Smooth muscle cell (in vitro differentiated cells): ENCODE measurements around the gene SLC46A2. TPM values are rescaled to one million over a fixed set of nuclear protein-coding genes. Genes with fewer than 3 reads are reported as not detected.

Experiments
- DNase-seq: peaks from one replicate; lab custom pipeline; 2025; ENCODE audit not compliant: unreplicated experiment; lab: John Stamatoyannopoulos, UW
- H2AFZ ChIP-seq: fragments of 200-600 bp; sonication (generic); 2 replicates; pipeline ENCODE4 v1.6.0; 2016; ENCODE audit warnings: antibody characterized with exemption, low read depth, mild to moderate bottlenecking
- H3F3A ChIP-seq: fragments of 200-600 bp; sonication (generic); 2 replicates; pipeline ENCODE4 v1.6.0; 2017; ENCODE audit warnings: antibody characterized with exemption, low read depth
- H3K27ac ChIP-seq: fragments of 200-600 bp; sonication (generic); 2 replicates; pipeline ENCODE4 v1.5.1; 2016; ENCODE audit warnings: low read depth, mild to moderate bottlenecking
- H3K27me3 ChIP-seq: fragments of 200-600 bp; sonication (generic); 2 replicates; pipeline ENCODE4 v1.6.1; 2016; ENCODE audit warnings: low read depth, mild to moderate bottlenecking
- H3K36me3 ChIP-seq: fragments of 200-600 bp; sonication (generic); 2 replicates; pipeline ENCODE4 v1.5.1; 2016; ENCODE audit warnings: low read depth
- H3K4me1 ChIP-seq: fragments of 200-600 bp; sonication (generic); 2 replicates; pipeline ENCODE4 v1.5.1; 2016; ENCODE audit warnings: low read depth
- H3K4me2 ChIP-seq: fragments of 200-600 bp; sonication (generic); 2 replicates; pipeline ENCODE4 v1.6.0; 2016; ENCODE audit warnings: mild to moderate bottlenecking
- H3K4me3 ChIP-seq: fragments of 200-600 bp; sonication (generic); 2 replicates; pipeline ENCODE4 v1.5.1; 2016; ENCODE audit warnings: mild to moderate bottlenecking
- H3K79me2 ChIP-seq: fragments of 200-600 bp; sonication (generic); 2 replicates; pipeline ENCODE4 v1.6.0; 2016; ENCODE audit warnings: low read depth, mild to moderate bottlenecking
- H3K9ac ChIP-seq: fragments of 200-600 bp; sonication (generic); 2 replicates; pipeline ENCODE4 v1.6.0; 2016; ENCODE audit warnings: low read depth
- H3K9me3 ChIP-seq: fragments of 200-600 bp; sonication (generic); replicated peaks from 2 replicates; pipeline ENCODE4 v1.5.1; 2016; ENCODE audit warnings: low read depth
- H4K20me1 ChIP-seq: fragments of 200-600 bp; sonication (generic); 2 replicates; pipeline ENCODE4 v1.6.0; 2016; ENCODE audit warnings: low read depth
- CTCF ChIP-seq: fragments of 200-600 bp; sonication (generic); IDR thresholded peaks from 2 replicates; pipeline ENCODE4 v1.5.1; 2017; ENCODE audit warnings: borderline replicate concordance, mild to moderate bottlenecking, antibody characterized with exemption; ENCODE audit not compliant: insufficient read depth, poor library complexity, severe bottlenecking
- WGBS: methylation state at CpG from one replicate; pipeline ENCODE4 v1.1.7; 2016; ENCODE audit warnings: low lambda C conversion rate; 5-methylcytosine and 5-hydroxymethylcytosine counted together
- polyA plus RNA-seq: library from polyadenylated mRNA; unstranded; fragments of >200 nt; fragmentation: Nextera tagmentation; extraction: Ambion mirVana; gene quantifications from 2 replicates; pipeline ENCODE4 v1.2.1, GENCODE V29; 2016
- total RNA-seq: library from RNA; depleted of rRNA; stranded (reverse); fragments of >200 nt; gene quantifications from 2 replicates; pipeline ENCODE4 v1.2.3, GENCODE V29; 2014

Gene SLC46A2
- total and polyA plus RNA-seq, 2 experiments from 2014 or later = not detected

- Histone ChIP-seq H3K36me3 (no peaks in the 10 kb centered on the region), H3K9me3 (no peaks in the 10 kb centered on the region), H3K4me1 (no peaks in the 10 kb centered on the region), H3K4me2 (no peak overlapping the region), H3K79me2 (no peaks in the 10 kb centered on the region), H3K27me3 (no peaks in the 10 kb centered on the region), H3K27ac (no peak overlapping the region), H2AFZ (no peak overlapping the region), H3K4me3 (no peak overlapping the region), H4K20me1 (no peaks in the 10 kb centered on the region), H3F3A (no peaks in the 10 kb centered on the region), H3K9ac (no peak overlapping the region)
- no peak for DNase-seq
- WGBS = 75% methylated on average over 3 of the region's 3 CpGs
- TF ChIP-seq CTCF = no peak
Observed at GRCh38 chr9:112861155-112861554, 29.5 kb downstream of the SLC46A2 start.

GRCh38 chr9:112860451-112860850 lies 30.2 kb downstream of the SLC46A2 start:
- Histone ChIP-seq H3K36me3 (no peaks in the 10 kb centered on the region), H4K20me1 (no peaks in the 10 kb centered on the region), H3K9me3 (no peaks in the 10 kb centered on the region), H3K4me2 (no peak overlapping the region), H3K27me3 (no peaks in the 10 kb centered on the region), H3K27ac (no peak overlapping the region), H2AFZ (no peak overlapping the region), H3K9ac (no peak overlapping the region), H3F3A (no peaks in the 10 kb centered on the region), H3K4me1 (no peaks in the 10 kb centered on the region), H3K4me3 (no peak overlapping the region), H3K79me2 (no peaks in the 10 kb centered on the region)
- DNase-seq = no peak
- 100% methylated on average over 1 of the region's 1 CpG for WGBS
- no peak for TF ChIP-seq CTCF

GRCh38 chr9:112858625-112859147 lies 32.0 kb downstream of the SLC46A2 start:
- TF ChIP-seq CTCF = no peak
- no peaks in the 10 kb centered on the region for H3K79me2 ChIP-seq
- H2AFZ ChIP-seq = no peak overlapping the region
- WGBS = 55% methylated on average over 6 of the region's 6 CpGs
- H3K27ac ChIP-seq = no peak overlapping the region
- no peak overlapping the region for H3K4me2 ChIP-seq
- H3K27me3 ChIP-seq = no peaks in the 10 kb centered on the region
- H3F3A ChIP-seq = no peaks in the 10 kb centered on the region
- H3K4me1 ChIP-seq = no peaks in the 10 kb centered on the region
- H3K36me3 ChIP-seq = no peaks in the 10 kb centered on the region
- H4K20me1 ChIP-seq = no peaks in the 10 kb centered on the region
- DNase-seq = no peak
- no peak overlapping the region for H3K4me3 ChIP-seq
- no peaks in the 10 kb centered on the region for H3K9me3 ChIP-seq
- no peak overlapping the region for H3K9ac ChIP-seq

- no peak overlapping the region for H3K4me3 ChIP-seq
- no peak overlapping the region for H2AFZ ChIP-seq
- TF ChIP-seq CTCF = no peak
- no peaks in the 10 kb centered on the region for H3K79me2 ChIP-seq
- H3K27me3 ChIP-seq = no peaks in the 10 kb centered on the region
- DNase-seq = no peak
- no peak overlapping the region for H3K4me2 ChIP-seq
- WGBS = 95% methylated on average over 6 of the region's 6 CpGs
- no peaks in the 10 kb centered on the region for H4K20me1 ChIP-seq
- H3K4me1 ChIP-seq = no peaks in the 10 kb centered on the region
- H3K27ac ChIP-seq = no peak overlapping the region
- no peaks in the 10 kb centered on the region for H3K36me3 ChIP-seq
- no peak overlapping the region for H3K9ac ChIP-seq
- H3K9me3 ChIP-seq = no peaks in the 10 kb centered on the region
- H3F3A ChIP-seq = no peaks in the 10 kb centered on the region
Observed at GRCh38 chr9:112858005-112858404, 32.7 kb downstream of the SLC46A2 start.
